HepG2 (cell line): Measurements from ENCODE around the gene CTSV. TPM values are rescaled to one million over a fixed set of nuclear protein-coding genes. Genes with fewer than 3 reads are reported as not detected.
A peak's percentile ranks its signal among the peaks of the same experiment; 100 is the strongest.

Source experiments
- CBX2 ChIP-seq, 2 experiments: fragments of 200-600 bp in 1 of 2; sonication (generic); formaldehyde crosslinking in 1 of 2; IDR thresholded peaks; 2 replicates each; pipeline versions ENCODE4 v1.7.0 to v1.8.1; 2018 to 2022; ENCODE audit warnings: low read depth in 2 of 2, low read length in 1 of 2, mild to moderate bottlenecking in 1 of 2, missing genetic modification reagents in 1 of 2
- CTCF ChIP-seq: sonication (generic); formaldehyde crosslinking; IDR thresholded peaks from 2 replicates; pipeline ENCODE4 v1.5.0; 2020; ENCODE audit warnings: mild to moderate bottlenecking, missing genetic modification reagents, moderate library complexity
- ONECUT2 ChIP-seq: sonication (generic); formaldehyde crosslinking; IDR thresholded peaks from 2 replicates; pipeline ENCODE4 v1.4.0; 2020; ENCODE audit warnings: missing genetic modification reagents
- RNF2 ChIP-seq: fragments of 450-650 bp; conservative IDR thresholded peaks from 2 replicates; pipeline ENCODE4 v1.6.1; 2016; ENCODE audit warnings: low read depth
- SAP130 ChIP-seq: IDR thresholded peaks from 2 replicates; pipeline ENCODE4 v1.6.1; 2016; ENCODE audit warnings: low read depth
- SNAPC2 ChIP-seq: sonication (generic); formaldehyde crosslinking; IDR thresholded peaks from 2 replicates; pipeline ENCODE4 v1.8.1; 2022; ENCODE audit warnings: mild to moderate bottlenecking, missing genetic modification reagents
- SNAPC5 ChIP-seq: sonication (generic); formaldehyde crosslinking; IDR thresholded peaks from 2 replicates; pipeline ENCODE4 v1.8.1; 2023; ENCODE audit warnings: mild to moderate bottlenecking, missing genetic modification reagents, borderline replicate concordance
- STAT6 ChIP-seq: sonication (generic); formaldehyde crosslinking; IDR thresholded peaks from 2 replicates; pipeline ENCODE4 v1.4.0; 2020; ENCODE audit warnings: missing genetic modification reagents, mild to moderate bottlenecking, borderline replicate concordance
- TCF12 ChIP-seq, 2 experiments: fragments of 450-650 bp in 1 of 2; sonication (generic) in 1 of 2; formaldehyde crosslinking in 1 of 2; IDR thresholded peaks; 2 replicates each; pipeline versions ENCODE4 v1.6.1 to v1.8.0; 2017 to 2022; ENCODE audit warnings: antibody characterized with exemption in 1 of 2, mild to moderate bottlenecking in 1 of 2, missing genetic modification reagents in 1 of 2, moderate library complexity in 1 of 2
- TOPORS ChIP-seq: sonication (generic); formaldehyde crosslinking; IDR thresholded peaks from 2 replicates; pipeline ENCODE4 v1.8.0; 2023; ENCODE audit warnings: mild to moderate bottlenecking, missing genetic modification reagents
- ZBTB10 ChIP-seq: sonication (generic); formaldehyde crosslinking; IDR thresholded peaks from 2 replicates; pipeline ENCODE4 v1.4.0; 2020; ENCODE audit warnings: missing genetic modification reagents, borderline replicate concordance
- ZNF570 ChIP-seq: sonication (generic); formaldehyde crosslinking; IDR thresholded peaks from 2 replicates; pipeline ENCODE4 v1.4.0; 2020; ENCODE audit warnings: mild to moderate bottlenecking, missing genetic modification reagents, borderline replicate concordance
- ZNF678 ChIP-seq: sonication (generic); formaldehyde crosslinking; IDR thresholded peaks from 2 replicates; pipeline ENCODE4 v1.4.0; 2020; ENCODE audit warnings: mild to moderate bottlenecking, missing genetic modification reagents
- ZNF75D ChIP-seq: sonication (generic); formaldehyde crosslinking; IDR thresholded peaks from 2 replicates; pipeline ENCODE4 v1.8.1; 2023; ENCODE audit warnings: missing genetic modification reagents, mild to moderate bottlenecking, borderline replicate concordance
- ZNF790 ChIP-seq: sonication (generic); formaldehyde crosslinking; IDR thresholded peaks from 2 replicates; pipeline ENCODE4 v1.8.0; 2022; ENCODE audit warnings: missing genetic modification reagents, mild to moderate bottlenecking, borderline replicate concordance
- ZNF816 ChIP-seq: sonication (generic); formaldehyde crosslinking; IDR thresholded peaks from 2 replicates; pipeline ENCODE4 v1.8.0; 2022; ENCODE audit warnings: missing genetic modification reagents, mild to moderate bottlenecking, borderline replicate concordance
- ZUFSP ChIP-seq: sonication (generic); formaldehyde crosslinking; IDR thresholded peaks from 2 replicates; pipeline ENCODE4 v1.9.0; 2021; ENCODE audit warnings: missing genetic modification reagents, mild to moderate bottlenecking, borderline replicate concordance
- polyA plus RNA-seq, 8 experiments: library from polyadenylated mRNA; depleted of rRNA in 3 of 8; stranded (reverse) in 7 of 8; unstranded in 1 of 8; fragments of >200 nt; fragmentation: Illumina TruSeq in 4 of 8; extraction: Trizol in 4 of 8; gene quantifications; 2 replicates each; pipeline versions ENCODE4 v1.2.1 to v1.2.3, GENCODE V29; 2011 to 2016; ENCODE audit warnings: low read depth in 4 of 8, missing spikeins in 1 of 8, mixed read lengths in 1 of 8; ENCODE audit not compliant: insufficient read depth in 1 of 8
- total RNA-seq, 5 experiments: library from RNA; depleted of rRNA; stranded (reverse); fragments of >200 nt; fragmentation: Illumina TruSeq; extraction: Trizol; gene quantifications; 2 replicates each; pipeline ENCODE4 v1.2.3, GENCODE V29; 2016; ENCODE audit warnings: low read depth in 1 of 5
- TF ChIP-seq, protein P1 (sequence below): sonication (generic); formaldehyde crosslinking; IDR thresholded peaks from 2 replicates; pipeline ENCODE4 v1.4.0; 2020; ENCODE audit warnings: missing genetic modification reagents

CTSV gene
- total and polyA plus RNA-seq, 2 of the 13 experiments (the other 11 are each of a cell fraction or from before 2014, with no cell fraction given) = 10.6 to 12.6 TPM

DNA sequence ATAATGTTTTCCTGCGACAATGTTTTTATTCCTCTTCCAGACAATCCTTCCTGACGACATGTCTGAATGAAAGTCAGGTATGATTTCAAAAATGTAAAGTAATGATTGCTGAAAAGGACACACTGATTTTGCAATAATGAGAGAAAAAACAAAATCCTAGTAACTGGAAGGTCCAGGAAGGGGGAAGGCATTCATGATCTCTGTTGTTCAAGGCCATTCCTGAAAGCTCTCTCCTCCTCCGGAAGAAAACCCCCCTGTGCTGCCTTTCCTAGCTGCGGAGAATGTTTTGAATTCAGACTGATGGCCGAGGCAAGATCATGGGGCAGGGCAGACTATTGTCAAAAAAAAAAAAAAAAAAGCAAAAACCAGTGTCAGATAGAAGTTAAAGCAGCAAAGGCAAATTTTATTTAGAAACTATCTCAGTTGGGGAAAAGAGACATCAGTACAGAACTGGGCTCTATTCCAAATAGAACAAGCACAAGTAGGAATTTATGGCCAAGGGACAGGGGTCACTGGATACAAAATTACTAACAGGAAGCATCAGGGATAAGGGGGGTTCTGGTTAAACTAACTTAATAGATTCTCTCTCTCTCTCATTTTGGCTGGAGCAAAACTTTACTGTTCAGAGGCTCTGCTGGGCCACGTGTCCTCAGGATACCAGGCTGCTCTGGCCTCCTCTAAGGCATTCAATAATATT is 36.5 kb upstream of the CTSV start (continued):
- TF ChIP-seq TCF12 (IDR thresholded peaks at IDR 0.05) (no peak), TCF12 (CRISPR knock-in tag; IDR thresholded peaks at IDR 0.05) (no peak), TOPORS (CRISPR knock-in tag) (no peak), CBX2 (IDR thresholded peaks at IDR 0.05; ENCODE audit: low read depth, low read length) (no peak), CBX2 (CRISPR knock-in tag; IDR thresholded peaks at IDR 0.05; ENCODE audit: low read depth) (no peak), SAP130 (CRISPR knock-in tag) (peak; percentile 49; the same call in 1 of the 2 replicates), STAT6 (CRISPR knock-in tag) (no peak), ZNF570 (CRISPR knock-in tag) (no peak), CTCF (CRISPR knock-in tag) (no peak), SNAPC2 (CRISPR knock-in tag) (no peak), ZNF678 (CRISPR knock-in tag) (no peak), ONECUT2 (CRISPR knock-in tag) (no peak), ZNF816 (CRISPR knock-in tag) (no peak), ZNF75D (no peak), ZUFSP (CRISPR knock-in tag) (no peak), RNF2 (no peak), SNAPC5 (no peak), ZBTB10 (no peak), ZNF790 (no peak)
- TF ChIP-seq, protein P1, sequence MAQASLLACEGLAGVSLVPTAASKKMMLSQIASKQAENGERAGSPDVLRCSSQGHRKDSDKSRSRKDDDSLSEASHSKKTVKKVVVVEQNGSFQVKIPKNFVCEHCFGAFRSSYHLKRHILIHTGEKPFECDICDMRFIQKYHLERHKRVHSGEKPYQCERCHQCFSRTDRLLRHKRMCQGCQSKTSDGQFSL = no peak
